ENCODE measurements around the gene RFX3.

The RFX3 gene

GRCh38 chr9:3514786-3515185 lies 11.0 kb downstream of the RFX3 start:
- DNase-seq (ENCODE audit: low read depth), result no peak
- H3K4me3 ChIP-seq (ENCODE audit: low read length), result no peak overlapping the region
- no peak for TF ChIP-seq CTCF (conservative IDR thresholded peaks at IDR 0.05; ENCODE audit: low read depth, low read length)

- no peak for DNase-seq (ENCODE audit: low read depth)
Measured at GRCh38 chr9:3513265-3513818, 12.5 kb downstream of the RFX3 start.

GRCh38 chr9:3511551-3511950 lies 14.2 kb downstream of the RFX3 start:
- no peak overlapping the region for H3K4me3 ChIP-seq (ENCODE audit: low read length)
- TF ChIP-seq CTCF (conservative IDR thresholded peaks at IDR 0.05; ENCODE audit: low read depth, low read length), result no peak
- no peak for DNase-seq (ENCODE audit: low read depth)

More at GRCh38 chr9:3513265-3513818, 12.5 kb downstream of the RFX3 start:
- no peak overlapping the region for H3K4me3 ChIP-seq (ENCODE audit: low read length)
- TF ChIP-seq CTCF (conservative IDR thresholded peaks at IDR 0.05; ENCODE audit: low read depth, low read length), result no peak

- no peak overlapping the region for H3K4me3 ChIP-seq (ENCODE audit: low read length)
- no peak for DNase-seq (ENCODE audit: low read depth)
- no peak for TF ChIP-seq CTCF (conservative IDR thresholded peaks at IDR 0.05; ENCODE audit: low read depth, low read length)
Measured at GRCh38 chr9:3510796-3511195, 15.0 kb downstream of the RFX3 start.

GRCh38 chr9:3509926-3510325 lies 15.9 kb downstream of the RFX3 start:
- DNase-seq (ENCODE audit: low read depth), result no peak
- no peak overlapping the region for H3K4me3 ChIP-seq (ENCODE audit: low read length)
- TF ChIP-seq CTCF (conservative IDR thresholded peaks at IDR 0.05; ENCODE audit: low read depth, low read length), result no peak

- TF ChIP-seq CTCF (conservative IDR thresholded peaks at IDR 0.05; ENCODE audit: low read depth, low read length), result no peak
- DNase-seq (ENCODE audit: low read depth), result no peak
- no peak overlapping the region for H3K4me3 ChIP-seq (ENCODE audit: low read length)
Measured at GRCh38 chr9:3508521-3509291, 17.1 kb downstream of the RFX3 start.

- no peak for TF ChIP-seq CTCF (conservative IDR thresholded peaks at IDR 0.05; ENCODE audit: low read depth, low read length)
- no peak overlapping the region for H3K4me3 ChIP-seq (ENCODE audit: low read length)
- no peak for DNase-seq (ENCODE audit: low read depth)
Measured at GRCh38 chr9:3508078-3508431, 17.7 kb downstream of the RFX3 start.

All from retinal pigment epithelial cell (primary cell).